GM10248 (cell line): Measurements from ENCODE around the gene ACVR1B.

Experiments
- CTCF ChIA-PET: fragments of 300-600 bp; sonication (Branson Sonifier 250); formaldehyde crosslinking; extraction: SDS; loops from one replicate; lab custom pipeline; 2021; ENCODE audit warnings: antibody characterized with exemption; lab: Yijun Ruan, JAX
- POLR2A ChIA-PET: fragments of 350-650 bp; sonication (Branson Sonifier 250); formaldehyde crosslinking; extraction: SDS; loops from one replicate; lab custom pipeline; 2020; ENCODE audit warnings: antibody characterized with exemption; lab: Yijun Ruan, JAX
- DNase-seq: peaks from one replicate; pipeline ENCODE4 v3.0.0; 2012; ENCODE audit errors: extremely low spot score
- CTCF ChIP-seq: IDR thresholded peaks from 2 replicates; pipeline ENCODE4 v1.5.1; 2012; ENCODE audit warnings: mild to moderate bottlenecking, low read depth; ENCODE audit errors: extremely low read depth, missing control alignments, control extremely low read depth

Gene ACVR1B

DNA sequence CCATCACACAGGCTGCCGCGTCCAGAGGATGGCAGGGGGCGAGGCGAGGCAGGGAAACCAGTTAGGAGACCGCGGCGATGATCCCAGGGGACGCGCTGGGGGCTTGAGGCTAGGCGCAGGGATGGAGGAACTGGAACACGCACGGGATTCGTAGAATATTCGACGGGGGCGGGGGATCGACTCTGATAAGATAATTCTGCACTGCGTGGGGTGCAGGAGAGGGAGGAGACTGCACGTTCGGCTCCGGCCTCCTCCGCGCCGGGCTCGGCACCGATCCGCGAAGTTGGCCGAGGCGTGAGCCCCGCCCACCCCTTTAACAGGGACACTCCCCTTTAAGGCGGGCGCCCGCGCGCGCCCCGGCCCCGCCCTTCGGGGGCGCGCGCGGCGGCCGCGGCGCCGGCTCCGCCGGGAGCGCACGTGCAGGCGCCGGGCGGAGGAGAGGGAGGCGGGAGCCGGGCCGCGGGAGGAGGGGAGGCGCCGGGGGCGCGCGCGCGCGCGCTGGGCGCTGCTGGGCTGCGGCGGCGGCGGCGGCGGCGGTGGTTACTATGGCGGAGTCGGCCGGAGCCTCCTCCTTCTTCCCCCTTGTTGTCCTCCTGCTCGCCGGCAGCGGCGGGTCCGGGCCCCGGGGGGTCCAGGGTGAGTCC is at the start of gene ACVR1B:
ACVR1B (plus strand) TSS at position 501 of the 644 bp plus-strand sequence; CDS start at position 546, 45 bp downstream.
- TF ChIP-seq CTCF = no peak
- POLR2A ChIA-PET = no interaction called here
- CTCF ChIA-PET = interaction anchor here (1.4 kb wide), 1 partner anchor 74 kb away, joined by 4 read pairs; no protein-coding TSS in a partner anchor
- DNase-seq = peak; percentile 88

GRCh38 chr12:51901881-51902280 is 49.6 kb upstream of the ACVR1B start:
- ChIA-PET CTCF (interaction anchor here (1.3 kb wide), 1 partner anchor 27 kb away, joined by 4 read pairs; no protein-coding TSS in a partner anchor), POLR2A (no interaction called here)
- TF ChIP-seq CTCF = no peak
- no peak for DNase-seq

DNA sequence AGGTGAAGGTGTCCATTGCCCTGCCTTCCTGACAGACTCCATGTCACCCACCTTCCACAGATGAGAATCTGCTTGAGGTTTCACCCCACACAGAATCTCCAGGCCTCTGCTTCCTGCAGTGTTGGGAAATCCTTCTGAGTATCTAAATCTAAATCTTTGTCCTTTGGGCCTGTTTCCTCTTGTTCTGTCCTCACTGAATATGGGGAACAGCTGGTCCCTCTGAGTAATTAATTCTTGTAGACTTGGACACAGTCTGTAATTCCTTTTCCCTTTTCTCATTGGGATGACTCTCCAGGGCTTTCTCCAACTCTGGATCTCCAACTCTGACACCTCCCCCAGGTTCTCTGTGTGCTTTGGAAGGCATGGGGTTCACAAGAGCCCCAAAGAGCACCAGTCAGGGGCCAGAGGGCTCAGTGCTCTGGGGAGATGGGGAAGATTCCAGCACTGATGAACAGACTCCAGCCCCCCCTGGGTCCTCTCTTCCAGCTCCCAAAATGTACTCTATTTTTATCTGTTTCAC is 46.5 kb upstream of the ACVR1B start:
- no peak for DNase-seq
- POLR2A ChIA-PET = no interaction called here
- CTCF ChIA-PET = no interaction called here
- no peak for TF ChIP-seq CTCF

GRCh38 chr12:51905471-51906429 is 45.7 kb upstream of the ACVR1B start:
- DNase-seq = no peak
- TF ChIP-seq CTCF = no peak
- ChIA-PET POLR2A (no interaction called here), CTCF (no interaction called here)

DNA sequence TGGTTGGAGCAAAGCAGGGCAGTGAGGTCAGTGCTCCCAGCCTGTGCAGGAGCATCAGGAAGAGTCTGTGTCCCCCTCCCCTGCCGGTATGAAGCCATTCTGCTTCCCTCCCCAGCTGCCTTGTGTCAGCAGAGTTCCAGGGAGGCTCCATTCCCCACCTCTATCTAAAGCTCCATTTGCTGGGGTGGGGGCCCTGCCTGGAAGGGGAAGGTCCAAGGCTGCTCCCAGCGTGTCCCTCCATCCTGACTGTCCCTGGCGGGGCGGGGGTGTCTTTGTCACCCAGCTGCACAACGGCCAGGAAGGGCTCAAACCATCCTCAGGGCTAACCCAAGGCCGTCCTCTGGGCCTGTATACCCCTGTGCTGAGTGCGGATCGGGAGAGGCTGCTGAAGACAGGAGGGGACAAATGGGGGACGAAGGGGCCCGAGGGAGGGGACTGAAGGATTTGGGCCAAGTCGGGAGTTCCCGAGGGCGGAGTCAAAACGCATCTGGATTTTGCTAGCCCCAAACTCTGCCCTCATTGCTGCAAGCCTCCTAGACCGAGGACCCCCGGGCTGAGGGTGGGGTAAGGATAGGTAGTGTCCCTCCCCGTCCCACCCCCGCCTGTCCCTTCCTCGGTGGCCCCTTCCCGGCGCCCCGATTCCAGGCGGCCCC is 44.9 kb upstream of the ACVR1B start:
- CTCF ChIA-PET = interaction anchor here (1.8 kb wide), 1 partner anchor 16 kb away, joined by 7 read pairs; no protein-coding TSS in a partner anchor
- DNase-seq = no peak
- TF ChIP-seq CTCF = no peak
- POLR2A ChIA-PET = no interaction called here
